ENCODE results near the gene MAX. TPM values are rescaled to one million over a fixed set of nuclear protein-coding genes. Genes with fewer than 3 reads are reported as not detected.

Gene MAX
- total RNA-seq, 2 donors from 2014 or later: 44.3 to 49.0 TPM

DNA sequence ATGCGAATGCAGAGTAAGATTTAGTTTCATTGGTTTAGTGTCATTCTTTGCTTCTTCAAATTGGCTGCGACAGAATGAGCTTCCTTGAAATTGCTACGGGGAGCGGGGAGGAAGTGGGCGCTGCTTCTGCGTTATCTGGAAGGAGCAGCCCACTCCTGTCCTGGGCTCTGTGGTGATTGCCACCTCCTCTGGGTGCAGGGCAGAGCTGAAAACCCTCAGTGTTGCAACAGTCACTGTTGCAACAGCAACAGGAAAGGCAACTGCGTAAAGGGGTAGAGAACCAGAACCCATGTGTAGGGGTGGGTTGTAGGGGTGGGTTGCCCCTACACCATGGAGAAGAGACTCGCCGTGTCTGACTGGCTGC lies 57.7 kb downstream of the MAX start:
- H3K36me3 Mint-ChIP-seq (ENCODE audit: low read depth): peaks cover 43% of the 10 kb centered on the region
- 91 to 95% methylated on average over 6 to 9 of the region's 9 CpGs for WGBS, 2 experiments (ENCODE audit: insufficient coverage in 1 of 2, insufficient read length in 1 of 2)
- H3K27ac ChIP-seq (ENCODE audit: low read depth, low read length): no peak overlapping the region
- no peaks in the 10 kb centered on the region for H3K27me3 ChIP-seq (ENCODE audit: control insufficient read depth, insufficient read depth, low read length, poor library complexity, severe bottlenecking)
- no peaks in the 10 kb centered on the region for H3K9me3 ChIP-seq (ENCODE audit: control insufficient read depth, low read length)
- H3K9ac ChIP-seq (ENCODE audit: extremely low read depth, low read length, poor library complexity, severe bottlenecking): no peak overlapping the region
- H3K27ac Mint-ChIP-seq: no peak overlapping the region
- no peaks in the 10 kb centered on the region for H3K9me3 Mint-ChIP-seq
- peaks cover 32% of the 10 kb centered on the region for H3K36me3 ChIP-seq (ENCODE audit: control insufficient read depth, insufficient read depth, low read length)
- H3K27me3 Mint-ChIP-seq (ENCODE audit: insufficient read depth): no peaks in the 10 kb centered on the region
- H3K4me3 Mint-ChIP-seq: no peak overlapping the region
- TF ChIP-seq, protein P1, sequence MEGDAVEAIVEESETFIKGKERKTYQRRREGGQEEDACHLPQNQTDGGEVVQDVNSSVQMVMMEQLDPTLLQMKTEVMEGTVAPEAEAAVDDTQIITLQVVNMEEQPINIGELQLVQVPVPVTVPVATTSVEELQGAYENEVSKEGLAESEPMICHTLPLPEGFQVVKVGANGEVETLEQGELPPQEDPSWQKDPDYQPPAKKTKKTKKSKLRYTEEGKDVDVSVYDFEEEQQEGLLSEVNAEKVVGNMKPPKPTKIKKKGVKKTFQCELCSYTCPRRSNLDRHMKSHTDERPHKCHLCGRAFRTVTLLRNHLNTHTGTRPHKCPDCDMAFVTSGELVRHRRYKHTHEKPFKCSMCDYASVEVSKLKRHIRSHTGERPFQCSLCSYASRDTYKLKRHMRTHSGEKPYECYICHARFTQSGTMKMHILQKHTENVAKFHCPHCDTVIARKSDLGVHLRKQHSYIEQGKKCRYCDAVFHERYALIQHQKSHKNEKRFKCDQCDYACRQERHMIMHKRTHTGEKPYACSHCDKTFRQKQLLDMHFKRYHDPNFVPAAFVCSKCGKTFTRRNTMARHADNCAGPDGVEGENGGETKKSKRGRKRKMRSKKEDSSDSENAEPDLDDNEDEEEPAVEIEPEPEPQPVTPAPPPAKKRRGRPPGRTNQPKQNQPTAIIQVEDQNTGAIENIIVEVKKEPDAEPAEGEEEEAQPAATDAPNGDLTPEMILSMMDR (conservative IDR thresholded peaks at IDR 0.05): no peak
- no peak for DNase-seq
- H3K4me3 ChIP-seq (ENCODE audit: low read length): no peak overlapping the region
- H3K4me1 Mint-ChIP-seq: no peaks in the 10 kb centered on the region
- no peaks in the 10 kb centered on the region for H3K4me1 ChIP-seq (ENCODE audit: control insufficient read depth, insufficient read depth, low read length)

DNA sequence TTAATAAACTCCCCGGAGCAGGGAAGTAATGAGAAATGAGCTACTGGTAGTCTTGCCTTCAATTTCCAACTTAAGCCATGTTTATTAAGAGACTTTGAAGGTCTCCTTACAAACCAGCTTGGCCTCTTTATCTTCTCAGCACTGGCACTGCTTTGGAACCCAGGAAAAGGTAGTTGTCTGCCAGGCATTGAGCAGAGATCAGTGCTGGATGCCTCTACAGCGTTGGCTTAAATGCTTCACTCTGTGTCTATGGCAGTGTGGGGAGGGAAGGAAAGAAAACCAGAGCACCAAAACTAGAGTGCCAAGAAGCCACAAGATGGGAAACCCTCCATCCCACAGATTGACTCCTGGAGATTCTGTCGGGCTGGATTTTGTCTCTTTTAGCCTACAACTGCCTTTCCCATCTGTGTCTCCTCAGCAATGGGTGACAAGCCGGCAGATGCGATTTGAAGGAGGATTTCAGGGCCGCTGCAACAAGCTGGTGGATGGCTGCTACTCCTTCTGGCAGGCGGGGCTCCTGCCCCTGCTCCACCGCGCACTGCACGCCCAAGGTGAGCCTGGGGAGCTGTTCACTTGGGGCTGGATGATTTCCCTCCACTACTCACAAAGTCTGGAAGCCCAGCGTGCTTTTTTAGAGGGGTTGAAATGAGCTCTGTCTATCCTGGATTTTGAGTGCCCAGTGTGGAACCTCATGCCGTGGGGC lies 58.3 kb downstream of the MAX start:
- TF ChIP-seq, protein P1 (conservative IDR thresholded peaks at IDR 0.05): no peak
- Mint-ChIP-seq H3K36me3 (ENCODE audit: low read depth) (peaks cover 43% of the 10 kb centered on the region), H3K4me3 (no peak overlapping the region), H3K9me3 (no peaks in the 10 kb centered on the region), H3K27me3 (ENCODE audit: insufficient read depth) (no peaks in the 10 kb centered on the region), H3K27ac (no peak overlapping the region), H3K4me1 (no peaks in the 10 kb centered on the region)
- H3K9ac ChIP-seq (ENCODE audit: extremely low read depth, low read length, poor library complexity, severe bottlenecking): no peak overlapping the region
- peaks cover 32% of the 10 kb centered on the region for H3K36me3 ChIP-seq (ENCODE audit: control insufficient read depth, insufficient read depth, low read length)
- H3K4me1 ChIP-seq (ENCODE audit: control insufficient read depth, insufficient read depth, low read length): no peaks in the 10 kb centered on the region
- H3K9me3 ChIP-seq (ENCODE audit: control insufficient read depth, low read length): no peaks in the 10 kb centered on the region
- H3K27me3 ChIP-seq (ENCODE audit: control insufficient read depth, insufficient read depth, low read length, poor library complexity, severe bottlenecking): no peaks in the 10 kb centered on the region
- H3K4me3 ChIP-seq (ENCODE audit: low read length): no peak overlapping the region
- no peak for DNase-seq
- H3K27ac ChIP-seq (ENCODE audit: low read depth, low read length): no peak overlapping the region
- 96 to 99% methylated on average over 10 of the region's 12 CpGs for WGBS, 2 experiments (ENCODE audit: insufficient coverage in 1 of 2, insufficient read length in 1 of 2)

DNA sequence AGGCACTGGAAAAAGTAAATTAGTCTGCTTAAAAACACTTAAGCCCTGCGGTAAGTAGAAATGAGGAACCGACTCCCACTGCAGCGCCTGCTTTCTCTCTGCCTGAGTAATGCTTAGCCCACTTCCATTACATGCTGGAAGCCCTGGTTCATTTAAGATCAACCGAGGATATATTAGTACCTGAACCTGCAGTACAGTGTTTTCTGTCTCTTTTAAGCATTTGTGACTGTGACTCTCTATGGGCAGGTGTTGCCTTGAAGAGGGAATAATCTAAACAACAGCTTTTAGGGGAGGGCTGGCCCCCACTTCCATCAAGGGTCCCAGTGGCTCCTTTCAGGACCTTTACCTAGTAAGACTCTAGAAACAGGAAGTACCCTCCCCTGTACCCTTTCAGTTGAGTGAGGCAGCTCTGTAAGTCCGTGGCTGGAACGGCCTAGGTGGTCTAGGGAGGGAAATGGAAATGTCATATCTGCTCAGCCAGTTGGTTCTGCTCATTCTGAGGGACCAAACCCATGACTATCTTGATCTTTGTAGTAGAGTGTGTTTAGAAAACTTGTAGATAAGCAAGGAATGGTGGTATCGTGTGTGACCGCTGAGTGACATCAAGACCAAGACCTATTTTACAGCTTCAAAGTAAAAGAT lies 59.5 kb downstream of the MAX start:
- Histone ChIP-seq H3K4me3 (ENCODE audit: low read length) (no peak overlapping the region), H3K27me3 (ENCODE audit: control insufficient read depth, insufficient read depth, low read length, poor library complexity, severe bottlenecking) (no peaks in the 10 kb centered on the region), H3K9me3 (ENCODE audit: control insufficient read depth, low read length) (no peaks in the 10 kb centered on the region), H3K36me3 (ENCODE audit: control insufficient read depth, insufficient read depth, low read length) (peaks cover 32% of the 10 kb centered on the region), H3K27ac (ENCODE audit: low read depth, low read length) (no peak overlapping the region), H3K9ac (ENCODE audit: extremely low read depth, low read length, poor library complexity, severe bottlenecking) (no peak overlapping the region), H3K4me1 (ENCODE audit: control insufficient read depth, insufficient read depth, low read length) (no peaks in the 10 kb centered on the region)
- no peaks in the 10 kb centered on the region for H3K9me3 Mint-ChIP-seq
- H3K4me1 Mint-ChIP-seq: peaks cover 4% of the 10 kb centered on the region
- no peak overlapping the region for H3K4me3 Mint-ChIP-seq
- no peaks in the 10 kb centered on the region for H3K27me3 Mint-ChIP-seq (ENCODE audit: insufficient read depth)
- no peak overlapping the region for H3K27ac Mint-ChIP-seq
- WGBS, 2 experiments (ENCODE audit: insufficient coverage in 1 of 2, insufficient read length in 1 of 2): 80% methylated on average over 7 to 8 of the region's 8 CpGs
- TF ChIP-seq, protein P1 (conservative IDR thresholded peaks at IDR 0.05): no peak
- peaks cover 47% of the 10 kb centered on the region for H3K36me3 Mint-ChIP-seq (ENCODE audit: low read depth)
- no peak for DNase-seq
